ENCODE results near the gene BMERB1.

DNA sequence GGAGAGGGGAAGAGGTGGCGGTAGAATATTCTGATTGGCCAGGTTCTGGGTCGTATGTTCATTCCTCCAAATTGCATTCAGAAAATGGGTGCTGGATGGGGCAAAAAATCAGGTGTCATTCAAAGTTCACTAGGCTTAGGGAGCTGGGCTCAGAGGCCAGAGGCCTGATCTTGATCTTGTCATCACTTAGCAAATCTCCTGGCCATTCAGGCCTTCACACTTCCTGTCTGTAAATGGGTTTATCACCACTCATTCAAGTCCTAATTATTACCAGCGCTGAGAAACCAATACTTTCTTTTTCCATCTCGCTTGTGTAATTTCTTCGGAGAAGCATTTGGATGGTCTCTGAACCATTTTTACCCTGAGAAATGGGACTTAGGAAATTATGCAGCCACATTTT lies 50.8 kb downstream of the BMERB1 start:
- TF ChIP-seq, protein P1, sequence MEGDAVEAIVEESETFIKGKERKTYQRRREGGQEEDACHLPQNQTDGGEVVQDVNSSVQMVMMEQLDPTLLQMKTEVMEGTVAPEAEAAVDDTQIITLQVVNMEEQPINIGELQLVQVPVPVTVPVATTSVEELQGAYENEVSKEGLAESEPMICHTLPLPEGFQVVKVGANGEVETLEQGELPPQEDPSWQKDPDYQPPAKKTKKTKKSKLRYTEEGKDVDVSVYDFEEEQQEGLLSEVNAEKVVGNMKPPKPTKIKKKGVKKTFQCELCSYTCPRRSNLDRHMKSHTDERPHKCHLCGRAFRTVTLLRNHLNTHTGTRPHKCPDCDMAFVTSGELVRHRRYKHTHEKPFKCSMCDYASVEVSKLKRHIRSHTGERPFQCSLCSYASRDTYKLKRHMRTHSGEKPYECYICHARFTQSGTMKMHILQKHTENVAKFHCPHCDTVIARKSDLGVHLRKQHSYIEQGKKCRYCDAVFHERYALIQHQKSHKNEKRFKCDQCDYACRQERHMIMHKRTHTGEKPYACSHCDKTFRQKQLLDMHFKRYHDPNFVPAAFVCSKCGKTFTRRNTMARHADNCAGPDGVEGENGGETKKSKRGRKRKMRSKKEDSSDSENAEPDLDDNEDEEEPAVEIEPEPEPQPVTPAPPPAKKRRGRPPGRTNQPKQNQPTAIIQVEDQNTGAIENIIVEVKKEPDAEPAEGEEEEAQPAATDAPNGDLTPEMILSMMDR (IDR thresholded peaks at IDR 0.05): no peak
- no peak for TF ChIP-seq POLR2AphosphoS5 (IDR thresholded peaks at IDR 0.05; ENCODE audit: low read depth, low read length)
